ENCODE results near the gene PLA2G2D.

The PLA2G2D gene

GRCh38 chr1:20125100-20125499, 5.8 kb upstream of the PLA2G2D start:
- POLR2A ChIA-PET: no interaction called here

GRCh38 chr1:20124456-20125057, 5.2 kb upstream of the PLA2G2D start:
- H3K4me3 ChIP-seq (ENCODE audit: low read depth, low read length): no peak overlapping the region
- H3K27ac ChIP-seq (ENCODE audit: extremely low read depth, low read depth, low read length): no peak overlapping the region
- POLR2A ChIA-PET: no interaction called here
- no peaks in the 10 kb centered on the region for H3K4me1 ChIP-seq (ENCODE audit: control insufficient read depth, insufficient read depth, low read length)
- no peaks in the 10 kb centered on the region for H3K9me3 ChIP-seq (ENCODE audit: control insufficient read depth, insufficient read depth, low read depth, low read length)
- H3K36me3 ChIP-seq (ENCODE audit: control insufficient read depth in 2 of 2, insufficient read depth in 1 of 2, low read length in 2 of 2): no peaks in the 10 kb centered on the region
- CTCF ChIA-PET: interaction anchor here (0.6 to 1.2 kb wide), 4 partner anchors 22 to 506 kb away, joined by 3 to 5 read pairs (median 3); no protein-coding TSS in a partner anchor
- TF ChIP-seq ZNF112 (tag by site-specific recombination; IDR thresholded peaks at IDR 0.05) (no peak), ZNF24 (tag by site-specific recombination; IDR thresholded peaks at IDR 0.05) (no peak), ZNF221 (tag by site-specific recombination; IDR thresholded peaks at IDR 0.05; ENCODE audit: borderline replicate concordance) (no peak), KLF7 (tag by site-specific recombination; IDR thresholded peaks at IDR 0.05; ENCODE audit: borderline replicate concordance) (no peak), ZNF354C (tag by site-specific recombination; IDR thresholded peaks at IDR 0.05; ENCODE audit: borderline replicate concordance, low read depth) (no peak), ZNF555 (tag by site-specific recombination; conservative IDR thresholded peaks at IDR 0.05) (no peak), CTCF (tag by site-specific recombination; IDR thresholded peaks at IDR 0.05) (no peak), ZNF18 (tag by site-specific recombination; IDR thresholded peaks at IDR 0.05) (no peak), HIC1 (tag by site-specific recombination; IDR thresholded peaks at IDR 0.05) (no peak), ZNF16 (tag by site-specific recombination; IDR thresholded peaks at IDR 0.05; ENCODE audit: low read depth) (no peak), ZNF174 (tag by site-specific recombination; IDR thresholded peaks at IDR 0.05) (no peak), ZXDB (tag by site-specific recombination; IDR thresholded peaks at IDR 0.05) (no peak), ZNF398 (tag by site-specific recombination; IDR thresholded peaks at IDR 0.05) (0 out of 2 replicates have a peak, but pooled peaks have one; percentile 32), ZNF274 (IDR thresholded peaks at IDR 0.05; ENCODE audit: low read length) (no peak), ZNF274 (tag by site-specific recombination; IDR thresholded peaks at IDR 0.05; ENCODE audit: borderline replicate concordance) (no peak), ZFP37 (tag by site-specific recombination; IDR thresholded peaks at IDR 0.05) (no peak), ZNF211 (tag by site-specific recombination; IDR thresholded peaks at IDR 0.05; ENCODE audit: low read depth) (no peak), ZNF843 (tag by site-specific recombination; IDR thresholded peaks at IDR 0.05) (no peak), ZNF704 (tag by site-specific recombination; IDR thresholded peaks at IDR 0.05) (no peak), GLIS1 (tag by site-specific recombination; IDR thresholded peaks at IDR 0.05) (no peak)

More at GRCh38 chr1:20125100-20125499, 5.8 kb upstream of the PLA2G2D start:
- Histone ChIP-seq H3K27ac (ENCODE audit: extremely low read depth, low read depth, low read length) (no peak overlapping the region), H3K4me3 (ENCODE audit: low read depth, low read length) (no peak overlapping the region), H3K36me3 (ENCODE audit: control insufficient read depth in 2 of 2, insufficient read depth in 1 of 2, low read length in 2 of 2) (no peaks in the 10 kb centered on the region), H3K9me3 (ENCODE audit: control insufficient read depth, insufficient read depth, low read depth, low read length) (no peaks in the 10 kb centered on the region), H3K4me1 (ENCODE audit: control insufficient read depth, insufficient read depth, low read length) (no peaks in the 10 kb centered on the region)
- CTCF ChIA-PET: interaction anchor here (0.6 to 1.2 kb wide), 4 partner anchors 23 to 506 kb away, joined by 3 to 5 read pairs (median 3); no protein-coding TSS in a partner anchor
- TF ChIP-seq SCRT2 (tag by site-specific recombination; IDR thresholded peaks at IDR 0.05): 0 out of 2 replicates have a peak, but pooled peaks have one; percentile 13
- TF ChIP-seq ZSCAN4 (tag by site-specific recombination; IDR thresholded peaks at IDR 0.05): no peak

All from HEK293 (cell line).